ENCODE data around the gene MCAM. TPM values are rescaled to one million over a fixed set of nuclear protein-coding genes. Genes with fewer than 3 reads are reported as not detected.

MCAM gene, protein sequence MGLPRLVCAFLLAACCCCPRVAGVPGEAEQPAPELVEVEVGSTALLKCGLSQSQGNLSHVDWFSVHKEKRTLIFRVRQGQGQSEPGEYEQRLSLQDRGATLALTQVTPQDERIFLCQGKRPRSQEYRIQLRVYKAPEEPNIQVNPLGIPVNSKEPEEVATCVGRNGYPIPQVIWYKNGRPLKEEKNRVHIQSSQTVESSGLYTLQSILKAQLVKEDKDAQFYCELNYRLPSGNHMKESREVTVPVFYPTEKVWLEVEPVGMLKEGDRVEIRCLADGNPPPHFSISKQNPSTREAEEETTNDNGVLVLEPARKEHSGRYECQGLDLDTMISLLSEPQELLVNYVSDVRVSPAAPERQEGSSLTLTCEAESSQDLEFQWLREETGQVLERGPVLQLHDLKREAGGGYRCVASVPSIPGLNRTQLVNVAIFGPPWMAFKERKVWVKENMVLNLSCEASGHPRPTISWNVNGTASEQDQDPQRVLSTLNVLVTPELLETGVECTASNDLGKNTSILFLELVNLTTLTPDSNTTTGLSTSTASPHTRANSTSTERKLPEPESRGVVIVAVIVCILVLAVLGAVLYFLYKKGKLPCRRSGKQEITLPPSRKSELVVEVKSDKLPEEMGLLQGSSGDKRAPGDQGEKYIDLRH
- total RNA-seq, result 10 to 100 TPM; 12.1 to 27.1 TPM
- long read RNA-seq, partial matches to known transcripts, result 7 of 15 reads
- long read RNA-seq, other reads (novel, unspliced or antisense), result 4 of 15 reads

DNA sequence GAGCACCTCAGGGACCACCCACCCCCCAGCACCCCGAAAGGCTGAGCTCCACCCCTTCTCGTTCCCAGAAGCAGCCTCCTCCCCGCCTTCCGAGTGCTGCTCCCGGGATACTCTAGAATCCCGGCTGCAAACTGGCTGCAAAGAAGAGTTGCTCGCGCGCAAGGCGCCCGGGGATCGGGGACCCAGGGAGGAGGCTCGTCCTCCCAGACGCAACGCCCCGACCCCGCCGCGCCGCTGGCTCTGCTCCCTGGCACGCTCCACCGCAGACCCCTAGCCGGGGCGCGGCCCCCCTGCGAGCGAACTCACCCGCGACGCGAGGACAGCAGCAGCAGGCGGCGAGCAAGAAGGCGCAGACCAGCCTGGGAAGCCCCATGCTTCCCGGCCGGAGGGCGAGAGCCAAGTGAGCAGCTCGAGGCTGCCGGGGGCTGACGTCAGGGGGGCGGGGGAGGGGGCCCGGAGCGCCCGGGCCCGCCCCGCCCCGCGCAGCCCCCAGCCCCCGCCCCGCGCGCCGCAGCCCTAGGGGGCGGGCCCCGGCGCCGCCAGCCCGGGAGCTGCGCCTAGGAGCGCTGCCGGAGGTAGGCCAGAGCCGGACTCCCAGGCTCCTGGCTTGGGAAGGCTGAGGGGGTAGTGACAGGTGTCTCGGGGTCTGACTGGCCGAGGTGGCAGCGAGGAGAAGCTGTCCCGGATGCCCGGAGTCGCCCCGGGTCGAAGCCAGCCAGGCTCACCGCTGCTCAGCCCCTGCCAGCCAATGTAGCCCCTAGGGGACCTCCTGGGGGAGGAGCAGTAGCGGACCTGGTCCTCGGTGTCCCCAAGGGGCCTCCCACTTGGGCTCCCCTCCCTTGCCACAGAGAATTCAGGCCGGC lies at the start of gene MCAM:
MCAM (minus strand) TSS at position 402 of the 863 bp plus-strand sequence; CDS start at position 373, 29 bp downstream.
- intact Hi-C loops (cut with DNase I, micrococcal nuclease), result no loop called here

DNA sequence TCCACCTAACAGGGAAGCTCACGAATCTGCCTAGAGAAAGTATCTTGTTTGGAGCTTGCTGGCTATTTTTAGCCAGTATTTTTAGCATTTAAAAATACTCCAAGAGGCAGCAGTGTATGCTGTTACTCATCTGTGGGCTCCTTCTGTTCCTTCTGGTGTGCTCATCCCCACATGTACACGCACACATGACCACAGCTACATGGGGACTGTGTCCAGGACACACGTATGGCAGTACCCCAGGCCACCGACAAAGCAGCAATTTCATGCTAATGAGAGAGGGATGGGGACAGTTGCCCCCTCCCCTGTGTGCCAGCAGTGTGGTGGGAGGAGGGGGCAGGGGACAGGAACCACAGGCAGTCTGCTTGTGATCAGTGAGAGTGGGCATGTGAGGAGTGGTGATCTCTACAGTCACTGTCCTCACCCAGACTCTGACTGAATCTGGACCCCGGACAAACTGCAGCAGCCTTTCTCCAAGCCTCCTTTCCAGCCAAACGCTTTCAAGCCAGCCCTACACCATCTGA lies 48.2 kb upstream of the MCAM start:
- intact Hi-C loops (cut with DNase I, micrococcal nuclease), result no loop called here
- no peak for DNase-seq
- ATAC-seq, result no peak

More for the DNA sequence above, at the start of gene MCAM:
- no peak for DNase-seq
- ATAC-seq, result no peak

DNA sequence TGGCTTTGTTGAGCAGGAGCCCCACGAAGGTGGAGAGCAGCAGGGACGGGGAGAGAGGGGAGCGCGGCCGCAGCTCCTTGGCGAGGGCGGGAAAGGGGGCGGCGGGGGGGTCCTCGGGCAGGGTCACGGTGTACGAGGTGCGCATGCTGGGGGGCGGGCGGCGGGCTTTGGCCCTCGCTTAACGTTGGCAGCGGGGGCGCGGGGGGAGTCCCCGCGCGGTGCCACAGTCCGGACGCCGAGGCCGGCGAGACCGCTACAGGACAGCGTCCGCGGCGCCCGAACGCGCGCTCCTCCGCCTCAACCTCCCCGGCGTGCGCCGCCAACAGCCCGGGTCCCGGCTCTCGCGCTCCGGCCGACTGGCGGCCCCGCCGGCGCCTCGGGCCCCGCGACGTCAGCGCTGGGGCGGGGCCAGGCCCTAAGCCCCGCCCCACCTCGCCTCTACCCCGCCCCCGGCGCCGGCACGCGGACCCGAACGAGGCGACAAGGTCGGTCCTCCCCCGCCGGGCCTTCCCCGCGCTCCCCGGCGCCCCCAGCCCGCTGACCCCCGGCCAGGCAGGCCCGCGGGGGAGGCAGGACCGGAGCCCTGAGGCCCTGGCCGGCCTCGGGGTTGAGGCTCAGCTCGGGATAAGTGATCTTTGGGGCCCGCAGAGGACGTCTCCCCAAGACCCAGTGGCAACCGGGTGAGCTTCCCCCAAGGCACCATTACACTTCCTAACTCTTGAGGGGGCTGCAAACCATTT lies 47.1 kb upstream of the MCAM start:
- intact Hi-C loops (cut with DNase I, micrococcal nuclease), result no loop called here

DNA sequence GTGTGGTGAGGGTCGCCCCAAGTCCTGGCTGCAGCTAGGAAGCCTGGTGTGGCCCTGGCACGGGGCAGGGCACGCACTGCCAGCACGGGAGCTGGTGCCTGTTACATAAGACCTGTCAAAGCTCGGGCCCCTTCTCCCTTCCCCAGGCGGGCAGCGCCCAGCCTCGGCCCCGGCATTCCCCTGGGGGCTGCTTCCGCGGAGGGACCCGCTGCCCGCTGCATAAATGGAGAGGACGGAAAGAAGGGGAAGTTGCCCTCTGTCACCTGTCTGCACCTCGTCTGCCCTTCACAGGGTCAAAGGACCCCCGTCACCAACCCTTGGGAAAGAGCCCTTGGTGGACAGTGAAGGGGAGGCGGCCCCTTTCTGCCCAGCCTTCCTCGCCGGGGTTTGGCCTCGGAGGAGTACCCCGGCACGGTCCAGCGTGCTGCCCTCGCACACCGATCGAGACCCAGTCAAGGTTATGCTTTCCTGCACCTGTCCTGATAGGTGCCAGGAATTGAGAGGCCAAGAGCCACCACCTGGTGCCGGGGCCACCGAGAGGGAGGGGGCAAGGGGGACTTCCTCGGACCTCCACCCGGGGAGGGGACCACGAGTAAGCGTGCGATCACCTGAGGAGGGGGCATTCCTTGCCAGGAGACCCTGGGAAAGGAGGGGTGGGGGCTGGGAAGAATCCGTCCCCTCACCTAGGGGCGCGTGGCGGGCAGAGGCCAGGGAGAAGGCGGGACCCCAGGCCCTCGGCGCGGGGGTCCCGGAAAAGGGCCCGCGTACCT lies 46.3 kb upstream of the MCAM start:
- DNase-seq (no peak), ATAC-seq (no peak)
- intact Hi-C loops (cut with DNase I, micrococcal nuclease), result no loop called here

More for the DNA sequence above, 47.1 kb upstream of the MCAM start:
- DNase-seq (peak in 1 of 2 donors; percentile 67), ATAC-seq (peak; percentile 48)

DNA sequence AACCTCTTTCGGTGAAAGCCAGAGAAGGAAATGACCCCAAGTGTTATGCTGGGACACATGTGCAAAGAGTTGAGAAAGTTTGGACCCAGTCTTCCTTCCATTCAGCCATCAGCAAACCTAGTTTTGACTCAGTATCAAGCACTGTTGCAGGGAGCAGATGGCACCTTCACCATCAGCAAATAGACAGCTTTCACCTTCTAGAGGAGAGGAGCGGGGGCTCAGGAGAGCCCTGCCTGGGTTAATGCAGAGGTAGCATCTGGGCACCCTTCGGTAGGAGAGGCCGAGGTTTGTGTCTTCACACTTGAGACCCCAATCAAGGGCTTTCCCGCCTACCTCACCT lies 45.8 kb upstream of the MCAM start:
- no peak for ATAC-seq
- DNase-seq, result no peak
- intact Hi-C loops (cut with DNase I, micrococcal nuclease), result no loop called here

DNA sequence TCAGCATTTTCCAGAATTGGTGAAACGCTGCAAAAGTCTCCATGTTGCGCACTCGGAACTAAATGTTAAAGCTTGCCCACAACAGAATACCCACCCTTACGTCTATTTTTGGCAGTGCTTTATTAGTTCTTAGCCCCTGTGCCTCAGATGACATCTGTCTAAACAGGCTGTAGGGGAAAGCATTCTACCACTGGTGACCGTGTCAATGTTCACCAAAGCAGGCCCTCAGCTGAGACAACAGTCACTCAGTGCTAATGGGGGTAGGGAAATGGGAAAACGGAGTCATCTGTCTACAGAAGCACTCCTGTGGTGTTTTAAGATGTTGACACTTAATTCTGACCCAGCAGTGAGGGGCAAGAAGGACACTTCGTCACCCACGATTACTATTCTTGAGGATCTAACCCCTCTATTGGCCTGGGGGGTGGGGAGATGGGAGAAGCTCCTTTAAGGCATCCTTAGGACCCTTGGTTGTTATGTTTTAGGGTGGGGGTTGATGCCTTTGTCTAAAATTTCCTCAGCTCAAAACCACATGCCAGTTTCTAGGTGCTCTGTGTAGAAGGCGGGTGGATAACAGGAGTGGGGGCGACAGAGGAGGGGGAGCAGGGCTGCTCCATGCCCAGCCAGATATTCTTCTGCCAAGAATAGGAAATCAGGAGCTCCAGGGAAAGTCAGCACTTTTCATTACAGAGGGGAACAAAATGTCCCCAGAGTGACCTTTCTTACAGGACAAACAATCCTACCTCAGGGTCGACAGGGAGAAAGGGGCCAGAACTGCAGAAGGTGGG lies 45.2 kb upstream of the MCAM start:
- intact Hi-C loops (cut with DNase I, micrococcal nuclease), result no loop called here
- ATAC-seq, result no peak

DNA sequence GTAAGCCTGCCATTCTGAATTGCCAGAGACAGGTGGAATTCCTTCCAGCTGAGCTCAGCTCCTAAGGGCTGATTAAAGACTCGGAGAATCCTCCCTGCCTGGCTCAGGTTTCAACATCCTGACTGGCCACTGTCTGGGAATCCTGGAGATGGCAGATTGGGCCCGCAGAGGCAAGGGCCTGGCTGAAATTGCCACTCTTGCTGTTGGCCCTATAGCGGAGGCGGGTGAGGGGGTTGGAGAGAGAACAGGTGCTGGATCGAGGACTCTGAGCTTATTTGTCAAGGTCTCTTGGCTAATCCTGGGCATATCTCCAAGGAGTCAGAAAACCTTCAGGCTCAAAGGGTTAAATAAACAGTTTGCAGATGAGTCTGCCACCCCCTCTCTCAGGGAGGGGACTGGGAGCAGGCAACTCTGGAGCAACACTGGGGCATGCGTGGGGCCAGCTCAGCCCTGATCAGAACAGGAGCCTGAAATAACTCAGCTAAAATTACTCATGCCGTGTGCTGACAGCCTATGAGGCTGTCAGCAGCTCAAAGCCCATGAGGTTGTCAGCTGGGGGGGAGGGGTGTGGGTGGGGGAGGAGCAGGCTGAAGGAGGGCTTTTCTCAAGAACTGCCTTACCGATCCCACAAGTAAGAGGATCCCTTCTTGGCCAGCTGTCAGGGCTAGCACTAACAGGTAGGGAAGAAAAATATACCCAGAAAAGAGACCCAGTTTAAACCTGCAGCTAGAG lies 44.3 kb upstream of the MCAM start:
- no peak for ATAC-seq
- intact Hi-C loops (cut with DNase I, micrococcal nuclease), result no loop called here
- DNase-seq, result no peak

More for the DNA sequence above, 45.2 kb upstream of the MCAM start:
- no peak for DNase-seq

DNA sequence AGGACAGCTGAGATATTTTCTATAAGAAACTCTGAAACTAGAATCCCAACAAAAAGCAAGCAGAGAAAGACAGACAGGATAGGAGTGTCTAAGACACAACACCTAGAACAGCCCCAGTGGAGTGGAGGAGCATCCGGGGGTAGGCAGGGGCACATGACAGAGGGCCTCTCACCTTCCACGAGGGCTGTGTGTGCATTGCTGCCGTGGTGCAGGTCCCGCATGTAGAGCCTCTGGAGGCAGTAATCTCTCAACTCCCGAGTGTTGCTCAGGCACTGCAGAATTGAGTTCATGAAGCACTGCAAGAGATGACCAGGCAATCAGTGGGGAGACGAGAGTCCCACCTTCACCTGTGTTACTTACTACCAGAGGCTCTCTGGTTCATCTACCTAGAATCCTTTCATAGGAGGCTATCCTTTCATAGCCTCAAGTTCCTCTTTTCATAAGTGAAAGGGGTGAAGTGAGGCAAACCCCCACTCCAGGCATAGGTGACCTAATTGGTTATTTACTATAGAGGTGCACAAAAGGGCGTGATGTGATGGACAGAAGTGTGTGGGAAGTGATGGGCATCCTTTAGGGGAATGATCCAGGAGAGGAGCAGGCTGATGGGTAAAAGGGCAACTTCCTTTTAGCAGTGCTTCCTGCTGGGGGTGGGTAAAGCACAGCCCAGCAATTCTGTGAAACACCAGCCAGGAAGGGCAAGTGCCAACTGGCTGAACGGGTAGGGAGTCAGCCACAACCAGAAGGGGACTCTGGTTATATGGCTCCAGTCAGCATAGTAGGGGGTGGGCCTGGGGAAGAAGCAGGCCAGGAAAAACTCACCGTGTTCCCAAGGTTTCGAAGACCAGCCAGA lies 42.7 kb upstream of the MCAM start:
- DNase-seq (no peak), ATAC-seq (peak; percentile 15)
- intact Hi-C loops (cut with DNase I, micrococcal nuclease), result loop anchor here in 1 of 2 donors (5.0 kb wide), 1 partner anchor 118 kb away; no protein-coding TSS in a partner anchor

DNA sequence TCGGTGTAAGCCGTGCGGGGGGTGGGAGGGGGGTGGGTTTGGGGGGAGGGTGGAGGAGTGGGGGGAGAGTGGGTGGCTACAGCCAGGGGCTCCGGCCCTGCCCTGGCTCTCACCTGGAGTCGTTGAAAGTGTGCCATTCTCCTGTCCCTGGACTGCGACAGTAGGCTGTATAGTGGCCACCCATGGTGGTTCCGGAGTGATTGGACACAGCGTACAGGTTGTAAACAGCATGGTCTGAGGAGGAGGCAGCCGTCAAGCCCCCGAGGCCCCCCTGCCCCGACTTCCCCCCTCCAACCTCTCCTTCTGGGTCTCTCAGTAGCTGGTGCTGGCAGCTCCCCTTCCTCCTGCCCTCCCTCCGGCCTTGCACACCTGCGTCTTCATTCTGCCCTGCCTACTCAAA lies 40.1 kb upstream of the MCAM start:
- DNase-seq, result no peak
- no peak for ATAC-seq
- intact Hi-C loops (cut with DNase I, micrococcal nuclease), result loop anchor here in 1 of 2 donors (5.0 kb wide), 1 partner anchor 120 kb away; no protein-coding TSS in a partner anchor

DNA sequence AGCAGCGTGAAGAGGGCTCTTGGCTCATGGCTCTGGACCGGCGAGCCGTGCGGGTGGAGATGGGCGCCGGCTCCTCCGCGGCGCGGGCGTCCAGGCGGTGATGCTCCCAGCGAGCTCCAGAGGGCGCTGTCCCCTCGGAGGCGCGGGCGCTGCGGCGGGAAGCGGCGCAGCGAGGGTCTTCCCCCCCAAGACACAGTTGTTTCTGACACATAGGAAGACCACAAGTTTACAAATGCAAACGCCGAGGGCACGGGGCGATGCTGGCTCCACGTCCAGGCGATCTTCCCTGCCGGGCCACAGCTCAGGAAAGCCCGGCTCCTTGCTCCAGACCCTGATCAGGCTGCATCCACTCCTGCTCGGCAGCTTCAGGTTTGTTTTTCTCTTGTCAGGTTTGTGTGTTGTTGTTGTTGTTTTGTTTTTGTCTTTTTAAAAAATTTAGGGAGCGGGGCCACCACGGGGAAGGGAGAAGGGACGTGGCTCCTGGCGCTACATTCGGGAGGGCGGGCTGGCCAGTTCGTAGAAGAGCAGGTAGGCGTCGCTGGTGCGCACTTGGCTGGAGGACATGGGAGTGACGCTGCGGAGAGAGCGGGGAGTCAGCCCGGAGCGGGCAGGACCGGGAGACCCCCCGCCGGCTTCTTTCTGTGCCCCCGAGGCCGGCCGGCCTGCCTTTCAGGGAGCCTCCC lies 39.6 kb upstream of the MCAM start:
- DNase-seq, result peak; percentile 72 to 89
- intact Hi-C loops (cut with DNase I, micrococcal nuclease), result loop anchor here in 1 of 2 donors (5.0 kb wide), 1 partner anchor 121 kb away; no protein-coding TSS in a partner anchor
- peak; percentile 87 for ATAC-seq

DNA sequence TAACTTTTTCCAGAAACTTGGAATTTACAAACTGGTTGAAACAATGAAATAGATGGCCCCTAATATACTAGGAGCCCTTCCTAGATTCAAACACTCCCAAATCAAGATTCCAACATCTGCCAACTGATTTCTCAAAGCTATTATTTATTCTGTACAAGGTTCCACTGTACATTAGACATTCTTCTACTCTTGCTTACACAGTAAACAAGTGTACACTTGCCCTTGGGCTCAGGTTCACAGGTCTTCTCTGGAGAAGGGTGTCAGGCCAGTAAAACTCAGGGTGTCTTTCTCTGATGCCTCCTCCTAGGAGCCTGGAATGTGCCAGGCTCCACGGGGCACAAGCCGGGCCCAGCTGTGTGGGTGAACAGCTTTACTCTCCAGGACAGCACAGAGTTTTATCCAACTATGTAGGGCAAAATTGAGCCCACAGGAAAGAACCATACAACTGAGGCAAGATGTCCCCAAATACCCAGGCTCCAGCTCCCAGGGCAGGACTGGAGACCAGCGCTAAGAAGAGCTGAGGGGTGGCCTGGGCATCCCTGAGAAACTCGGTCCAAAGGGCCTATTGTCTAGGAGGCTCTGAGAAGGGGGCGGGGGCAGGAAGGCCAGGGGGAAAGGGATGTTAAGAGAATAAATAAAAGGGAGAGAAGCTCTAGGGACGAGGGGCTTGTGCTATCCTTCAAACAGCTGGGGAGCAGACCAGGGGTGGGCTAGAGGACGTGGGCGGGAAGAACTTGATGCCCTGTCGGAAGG lies 38.3 kb upstream of the MCAM start:
- DNase-seq (no peak), ATAC-seq (no peak)

DNA sequence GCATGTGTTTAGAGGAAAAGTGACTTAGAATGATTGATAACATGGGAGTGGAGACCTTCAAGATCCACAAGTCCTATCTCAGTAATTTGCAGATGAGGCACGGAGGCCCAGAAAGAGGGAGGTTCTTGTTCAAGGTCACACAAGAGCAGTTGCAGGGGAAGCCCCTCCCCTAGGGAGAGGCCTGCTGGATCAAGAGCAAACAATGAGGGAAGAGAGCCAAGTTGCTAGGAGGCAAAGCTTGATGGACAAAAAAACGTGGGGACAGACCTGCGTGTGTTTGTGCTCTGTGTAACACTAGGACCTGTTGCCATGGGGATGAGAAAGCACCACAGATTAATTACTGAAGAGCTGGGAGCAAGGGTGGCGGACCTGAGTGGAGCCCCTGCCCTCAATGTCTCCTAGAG lies 35.9 kb upstream of the MCAM start:
- no peak for DNase-seq
- intact Hi-C loops (cut with DNase I, micrococcal nuclease), result no loop called here
- ATAC-seq, result peak; percentile 47

More for the DNA sequence above, 38.3 kb upstream of the MCAM start:
- intact Hi-C loops (cut with DNase I, micrococcal nuclease), result loop anchor here in 1 of 2 donors (5.0 kb wide), 1 partner anchor 122 kb away; no protein-coding TSS in a partner anchor

DNA sequence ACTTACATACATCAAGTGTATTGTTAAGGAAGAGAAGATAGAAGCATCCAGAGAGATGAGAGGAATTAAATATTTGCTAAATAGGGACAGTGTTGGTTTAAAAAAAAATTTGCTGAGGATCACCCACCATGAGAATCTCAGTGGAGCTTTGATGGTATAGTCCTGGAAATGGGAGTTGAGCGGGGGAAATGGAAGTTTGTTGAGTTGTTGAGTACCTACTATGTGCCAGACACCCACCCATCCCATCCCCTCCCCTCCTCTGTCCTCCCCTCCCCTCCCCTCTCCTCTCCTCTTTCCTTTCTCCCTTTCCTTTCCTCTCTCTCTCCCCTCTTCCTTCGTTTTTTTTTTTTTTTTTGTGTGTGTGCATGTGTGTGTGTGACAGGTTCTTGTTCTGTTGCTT lies 34.3 kb upstream of the MCAM start:
- ATAC-seq (no peak), DNase-seq (no peak)
- intact Hi-C loops (cut with DNase I, micrococcal nuclease), result no loop called here

DNA sequence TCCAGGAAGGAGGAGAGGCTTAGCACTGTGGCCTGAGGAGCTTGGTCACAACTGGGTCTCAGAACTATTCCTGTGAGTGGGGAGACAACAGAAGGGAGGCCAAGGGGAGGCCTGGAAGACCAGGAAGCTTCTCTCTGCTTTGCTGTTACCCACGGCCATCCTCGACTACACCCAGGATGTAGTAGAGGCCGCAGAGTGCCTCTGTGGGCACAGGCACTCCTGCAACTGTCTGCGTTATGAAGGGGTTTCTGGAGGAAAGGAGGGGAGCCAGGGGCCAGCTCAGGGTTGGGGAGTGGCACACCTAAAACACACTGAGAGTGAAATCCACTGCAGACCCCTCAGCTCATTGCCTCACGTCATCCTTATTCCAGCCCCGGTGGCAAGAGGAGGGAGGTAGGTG lies 33.4 kb upstream of the MCAM start:
- DNase-seq, result no peak
- intact Hi-C loops (cut with DNase I, micrococcal nuclease), result no loop called here
- no peak for ATAC-seq
